Kidney capillary endothelial cell (primary cell): ENCODE results near the gene ARHGEF9.
A peak's percentile ranks its signal among the peaks of the same experiment; 100 is the strongest.
"Not testable (repeated sequence)": the region's sequence is repeated elsewhere in the genome, so short reads cannot be mapped to it uniquely, and the experiment has no call there.

ENCODE experiments used
- DNase-seq: peaks from one replicate; pipeline ENCODE4 v3.0.0-alpha.2; 2018; ENCODE audit warnings: low spot score

Gene ARHGEF9

DNA sequence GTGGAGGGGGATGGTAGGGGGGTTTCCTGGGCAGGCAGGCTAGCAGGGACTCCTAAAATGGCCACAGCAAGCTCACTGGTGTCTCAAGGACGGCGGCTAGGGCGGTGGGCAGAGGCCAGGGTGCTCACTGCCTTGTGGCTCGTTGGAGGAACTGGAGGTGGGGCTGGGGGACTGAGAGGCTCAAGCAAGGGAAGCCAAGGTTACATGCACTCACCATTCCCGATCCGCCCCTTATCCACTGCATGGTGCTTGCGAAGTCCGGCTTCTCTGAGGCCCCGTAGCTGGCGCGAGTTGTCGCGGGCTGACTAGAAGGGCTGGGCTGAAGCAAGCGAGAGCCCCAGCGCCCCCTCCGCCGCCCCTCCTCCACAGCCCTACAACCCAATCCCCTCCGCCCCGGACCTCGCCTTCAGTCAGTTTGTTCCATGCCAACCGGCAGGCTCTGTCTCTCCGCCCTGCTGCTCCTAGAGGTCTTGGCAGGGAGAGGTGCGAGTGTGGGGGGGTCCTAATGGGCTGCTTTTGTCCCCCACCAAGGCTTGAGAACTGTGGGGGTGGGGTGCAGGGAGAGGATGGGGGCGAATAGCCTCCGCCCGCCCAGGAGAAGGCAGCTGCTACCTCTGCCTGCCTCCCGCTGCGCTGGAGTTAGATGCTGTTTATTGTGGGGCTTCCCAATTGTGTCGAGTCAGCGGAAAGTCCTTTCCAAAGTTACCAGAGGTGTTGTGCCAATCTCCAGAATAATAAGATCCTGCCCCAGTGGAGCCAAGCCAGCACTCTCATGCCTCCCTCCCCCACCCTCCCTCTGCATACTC, at the start of gene ARHGEF9:
Gene ARHGEF9 (minus strand): TSS at position 313 of the 806 bp plus-strand sequence. CDS start 69 bp downstream, at position 244.
- no peak for DNase-seq

DNA sequence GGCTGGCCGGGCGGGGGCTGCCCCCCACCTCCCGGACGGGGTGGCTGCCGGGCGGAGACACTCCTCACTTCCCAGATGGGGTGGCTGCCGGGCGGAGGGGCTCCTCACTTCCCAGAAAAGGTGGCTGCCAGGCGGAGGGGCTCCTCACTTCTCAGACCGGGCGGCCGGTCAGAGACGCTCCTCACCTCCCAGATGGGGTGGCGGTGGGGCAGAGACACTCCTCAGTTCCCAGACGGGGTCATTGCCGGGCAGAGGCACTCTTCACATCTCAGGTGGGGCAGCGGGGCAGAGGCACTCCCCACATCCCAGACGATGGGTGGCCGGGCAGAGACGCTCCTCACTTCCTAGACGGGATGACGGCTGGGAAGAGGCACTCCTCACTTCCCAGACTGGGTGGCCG, 40.4 kb upstream of the ARHGEF9 start:
- not testable (repeated sequence) for DNase-seq

DNA sequence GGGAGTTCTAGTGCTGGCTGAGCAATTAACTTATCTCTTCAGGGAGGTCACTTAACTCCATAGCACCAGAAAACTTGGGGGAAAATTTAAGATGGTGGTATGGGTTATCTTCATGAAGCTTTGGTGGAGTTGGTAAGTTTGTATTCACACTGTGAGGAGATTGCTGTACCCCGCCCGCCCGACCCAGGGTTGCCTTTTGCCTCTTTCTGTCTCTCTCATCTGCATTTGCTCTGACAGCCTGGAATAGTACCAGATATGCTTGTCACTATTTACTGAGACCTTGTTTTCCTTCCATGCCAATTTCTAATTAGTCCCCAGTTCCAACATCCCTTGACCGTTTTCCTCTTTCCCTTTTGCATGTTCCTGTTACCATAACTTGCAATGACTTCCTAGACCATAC, 33.1 kb upstream of the ARHGEF9 start:
- no peak for DNase-seq

DNA sequence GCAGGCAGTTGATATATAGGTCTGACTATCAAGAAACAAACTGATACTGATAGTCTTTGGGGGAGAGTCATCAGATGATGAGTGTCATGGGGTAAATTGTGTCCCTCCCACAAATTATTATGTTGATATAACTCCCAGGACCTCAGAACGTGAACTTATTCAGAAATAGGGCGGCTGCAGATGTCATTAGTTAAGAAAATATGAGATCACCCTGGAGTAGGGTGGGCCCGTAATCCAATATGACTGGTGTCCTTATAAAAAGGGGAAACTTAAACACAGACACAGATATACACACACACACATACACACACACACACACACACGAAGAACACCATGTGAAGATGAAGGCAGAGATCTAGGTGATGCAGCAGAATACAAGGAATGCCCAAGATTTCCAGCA, 32.7 kb upstream of the ARHGEF9 start:
- DNase-seq, result no peak

DNA sequence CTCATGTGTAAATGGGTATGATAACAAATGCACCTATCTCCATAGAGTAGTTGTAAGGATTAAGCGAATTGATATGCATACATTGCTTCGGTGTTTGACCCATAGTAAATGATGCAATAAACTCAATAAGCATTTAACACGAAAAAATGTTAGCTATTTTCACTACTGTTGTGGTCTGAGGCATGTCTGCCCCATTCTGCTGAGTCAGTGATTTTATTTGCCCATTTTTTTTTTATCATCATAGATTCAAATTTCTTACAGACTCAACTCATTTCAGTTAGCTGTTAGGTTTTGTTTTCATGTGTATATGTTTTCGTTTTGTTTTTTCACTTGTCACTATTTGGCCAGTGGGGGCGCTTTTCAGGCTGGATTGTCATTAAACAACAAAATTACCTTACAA, 27.8 kb upstream of the ARHGEF9 start:
- DNase-seq, result no peak

DNA sequence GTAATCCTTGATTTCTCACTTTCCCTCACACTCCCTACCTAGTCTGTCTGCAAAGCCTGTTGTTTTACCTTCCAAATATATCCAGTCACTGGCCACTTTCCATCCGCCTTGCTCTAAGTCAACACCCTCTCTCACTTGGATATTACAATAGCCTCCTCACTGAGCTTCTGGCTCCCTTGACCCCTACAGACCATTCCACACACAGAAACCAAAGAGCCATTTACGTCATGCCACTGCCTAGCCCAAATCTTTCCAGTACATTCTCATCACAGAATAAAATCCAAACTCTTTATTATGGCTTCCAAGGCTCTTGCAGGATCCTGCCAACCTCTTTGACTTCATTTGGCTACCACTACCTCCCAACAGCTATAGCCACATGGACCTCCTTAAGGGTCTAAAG, 25.7 kb upstream of the ARHGEF9 start:
- DNase-seq, result no peak

DNA sequence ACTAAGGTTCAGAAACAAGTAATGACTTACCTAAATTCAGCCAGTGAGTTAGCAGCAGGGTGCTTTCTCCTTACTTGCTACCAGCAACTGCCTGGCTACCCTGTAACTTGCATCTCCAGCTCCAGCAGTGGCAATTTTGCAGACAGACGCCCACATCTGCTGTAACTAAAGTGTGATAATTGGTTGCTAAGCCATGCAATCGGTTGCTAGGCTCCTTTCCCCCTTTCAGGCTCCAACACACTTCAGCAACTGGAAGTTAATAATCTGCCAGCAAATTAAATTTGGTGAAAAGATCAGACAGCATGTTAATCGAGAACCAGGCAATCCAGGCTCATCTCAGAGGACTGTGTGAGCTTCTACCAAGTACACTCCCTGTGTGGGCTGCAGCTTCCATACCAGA, 24.2 kb upstream of the ARHGEF9 start:
- no peak for DNase-seq

DNA sequence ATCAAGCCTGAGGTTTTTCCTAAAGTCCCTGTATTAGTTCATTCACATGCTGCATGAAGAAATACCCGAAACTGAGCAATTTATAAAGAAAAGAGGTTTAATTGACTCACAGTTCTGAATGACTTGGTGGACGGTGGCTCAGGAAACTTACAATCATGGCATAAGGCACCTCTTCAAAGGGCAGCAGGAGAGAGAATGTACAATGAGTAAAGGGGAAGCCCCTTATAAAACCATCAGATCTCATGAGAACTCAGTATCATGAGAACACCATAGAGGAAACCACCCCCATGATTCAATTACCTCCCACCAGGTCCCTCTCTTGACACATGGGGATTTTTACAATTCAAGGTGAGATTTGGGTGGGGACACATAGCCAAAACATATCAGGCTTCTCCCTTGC, 10.4 kb upstream of the ARHGEF9 start:
- DNase-seq, result not testable (repeated sequence)

DNA sequence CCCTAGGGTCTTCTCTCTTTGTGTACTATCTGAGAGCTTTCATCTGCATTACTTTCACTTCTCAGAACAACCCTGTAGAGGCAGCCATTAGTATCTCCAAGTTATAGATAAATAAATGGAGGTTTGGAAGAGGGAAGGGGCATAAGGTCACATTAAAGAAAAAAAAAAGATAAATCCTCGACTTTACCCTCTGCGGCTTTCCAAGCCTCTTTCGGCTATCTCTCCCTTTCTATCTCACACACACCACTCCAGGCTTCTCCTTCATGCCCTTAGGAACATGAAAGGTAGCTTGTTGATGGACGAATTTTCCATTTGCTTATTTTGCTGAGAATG, 660 bp upstream of the ARHGEF9 start:
- no peak for DNase-seq

DNA sequence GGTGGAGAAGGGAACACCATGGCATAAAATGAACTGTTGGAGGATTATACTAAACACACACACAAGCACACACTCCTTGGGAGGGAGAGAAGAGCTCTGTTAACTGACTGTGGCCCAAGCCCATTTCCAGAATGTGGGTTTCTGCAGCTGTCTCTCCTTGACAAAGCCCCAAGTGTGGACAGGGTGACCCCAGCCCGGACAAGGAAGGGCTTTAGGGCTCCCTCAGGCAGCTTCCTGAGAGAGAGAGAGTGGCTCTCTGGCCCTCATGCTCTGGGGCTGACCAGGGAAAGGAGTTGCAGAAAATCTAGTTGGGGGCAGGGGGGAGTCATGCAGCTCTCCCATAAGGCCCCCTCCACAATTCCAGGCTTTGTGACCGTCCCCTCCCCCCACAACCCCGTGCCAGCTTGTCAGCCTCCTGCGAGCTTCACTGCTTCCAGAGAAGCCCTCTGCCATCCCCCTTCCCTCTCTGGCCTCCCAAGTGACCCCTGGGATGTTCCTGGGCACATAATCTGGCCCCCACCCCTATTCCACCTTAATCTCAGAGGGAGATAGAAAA, 590 bp downstream of the ARHGEF9 start:
- DNase-seq, result no peak

DNA sequence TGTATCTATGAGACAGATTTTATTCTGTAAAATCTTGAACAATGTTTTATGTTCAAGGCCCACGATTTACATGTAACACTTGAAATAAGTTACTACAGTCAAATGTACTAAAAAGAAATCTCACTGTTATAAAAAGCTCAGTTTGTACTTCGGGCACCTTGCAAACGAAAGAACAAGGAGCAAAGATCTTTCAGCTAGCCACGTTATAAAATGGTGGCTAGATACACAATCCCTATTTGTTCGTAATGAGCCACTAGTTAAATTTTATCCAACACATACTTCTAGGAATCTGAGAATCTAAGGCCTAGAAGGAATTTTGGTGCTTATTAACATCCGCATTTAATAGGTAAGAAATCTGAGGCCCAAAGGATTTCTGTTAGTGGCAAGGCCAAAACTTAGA, 2.5 kb downstream of the ARHGEF9 start:
- no peak for DNase-seq

DNA sequence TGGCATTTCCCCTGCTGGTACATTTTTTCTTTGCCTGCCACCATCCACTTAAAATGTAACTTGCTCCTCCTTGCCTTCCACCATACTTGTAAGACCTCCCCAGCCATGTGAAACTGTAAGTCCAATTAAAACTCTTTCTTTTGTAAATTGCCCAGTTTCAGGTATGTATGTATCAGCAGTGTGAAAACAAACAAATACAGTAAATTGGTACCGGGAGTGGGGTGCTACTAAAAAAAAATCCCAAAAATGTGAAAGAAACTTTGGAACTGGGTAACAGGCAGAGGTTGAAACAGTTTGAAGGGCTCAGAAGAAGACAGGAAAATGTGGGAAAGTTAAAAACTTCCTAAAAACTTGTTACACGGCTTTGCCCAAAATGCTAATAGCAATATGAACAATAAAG, 16.3 kb downstream of the ARHGEF9 start:
- DNase-seq, result no peak

DNA sequence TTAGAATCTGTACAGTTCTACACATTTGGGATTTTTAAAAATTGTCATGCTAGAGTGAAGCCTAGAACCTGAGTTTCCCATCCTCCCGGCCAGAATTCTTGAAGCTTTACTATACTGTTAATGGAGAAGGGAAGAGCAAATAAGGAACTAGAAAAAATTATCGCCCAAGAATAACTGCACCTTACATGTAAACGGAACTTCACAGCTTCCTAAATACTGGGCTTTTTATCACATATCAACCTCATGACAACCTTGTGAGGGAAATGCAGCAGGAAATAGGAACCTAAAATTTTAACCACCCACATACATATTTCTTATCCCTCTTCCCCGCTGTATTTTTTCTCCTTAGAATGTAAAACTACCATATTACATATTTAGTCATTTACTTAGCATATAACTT, 19.3 kb downstream of the ARHGEF9 start:
- DNase-seq, result no peak

DNA sequence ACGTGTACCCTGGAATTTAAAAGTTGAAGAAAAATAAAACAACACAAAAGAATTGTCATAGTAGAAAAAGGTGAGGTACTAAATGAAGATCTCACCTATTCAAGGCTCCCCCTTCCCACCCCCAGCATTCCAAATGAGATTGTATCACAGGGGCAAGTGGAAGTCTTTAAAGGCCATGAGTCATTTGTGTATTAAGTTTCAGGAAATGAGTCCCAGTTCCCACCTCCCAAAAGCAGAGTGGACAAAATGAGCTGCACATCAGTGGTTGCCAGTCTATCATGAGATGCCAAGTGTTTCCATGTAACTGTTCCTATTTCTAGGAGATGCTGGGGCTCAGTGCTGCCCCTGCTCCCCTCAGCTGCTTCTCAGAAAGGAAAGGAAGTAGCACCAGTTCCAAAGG, 20.1 kb downstream of the ARHGEF9 start:
- DNase-seq, result no peak

DNA sequence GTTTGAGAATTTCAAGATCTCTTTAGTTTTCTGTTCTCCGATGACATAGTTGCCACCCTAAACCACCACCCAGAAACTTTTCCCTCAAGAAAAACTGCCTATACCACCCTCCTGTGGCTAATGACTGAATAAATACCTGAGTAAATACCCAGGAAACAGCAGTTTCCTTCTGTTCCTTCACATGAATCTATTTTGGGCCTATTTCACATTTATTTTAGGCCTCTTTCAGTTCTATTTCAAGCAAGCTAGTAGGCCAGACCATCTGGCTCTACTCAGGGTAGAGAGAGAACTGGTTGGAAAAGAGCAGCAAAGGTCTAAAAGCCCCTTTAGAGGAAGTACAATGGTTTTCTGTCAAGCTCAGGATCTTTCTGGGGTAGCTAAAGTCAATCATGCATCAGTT, 23.4 kb downstream of the ARHGEF9 start:
- DNase-seq, result no peak

DNA sequence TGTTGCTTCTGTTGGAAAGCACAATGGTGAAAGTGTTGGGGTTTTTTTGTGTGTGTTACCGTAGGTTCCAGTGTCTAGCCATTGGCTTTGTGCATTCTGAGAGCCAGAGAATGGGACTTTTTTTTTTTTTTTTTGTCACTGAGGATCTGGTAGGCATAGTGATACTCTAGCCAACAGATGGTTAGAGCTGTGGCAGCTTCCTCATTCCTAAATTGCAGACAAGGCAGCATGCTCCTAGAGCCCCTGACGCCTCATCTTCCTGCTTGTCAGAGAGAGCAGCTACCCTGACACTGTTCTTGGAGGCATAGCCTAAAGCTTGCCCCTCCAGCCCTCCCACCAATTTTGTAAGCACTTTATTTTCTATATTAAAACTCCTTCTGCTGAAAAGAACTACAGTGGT, 27.0 kb downstream of the ARHGEF9 start:
- DNase-seq, result no peak

DNA sequence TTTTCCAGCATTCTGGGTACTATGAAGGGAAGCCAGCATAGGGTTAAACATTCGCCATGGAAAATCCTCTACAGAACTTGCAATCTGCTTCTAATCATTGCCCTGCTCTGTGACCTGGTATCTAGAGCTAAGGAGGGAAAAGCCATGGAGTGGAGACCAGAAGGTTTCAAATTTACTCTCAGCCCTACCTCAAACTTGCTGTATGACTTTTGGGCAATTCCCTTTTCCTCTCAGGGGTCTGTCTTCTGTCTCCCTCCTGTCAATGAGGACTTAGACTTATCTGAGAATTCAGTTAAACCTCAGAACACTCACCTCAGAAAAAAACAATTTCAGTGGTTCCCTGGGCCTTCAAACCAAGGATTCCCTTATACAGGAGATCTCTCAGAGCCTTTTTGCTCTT, 29.1 kb downstream of the ARHGEF9 start:
- no peak for DNase-seq

DNA sequence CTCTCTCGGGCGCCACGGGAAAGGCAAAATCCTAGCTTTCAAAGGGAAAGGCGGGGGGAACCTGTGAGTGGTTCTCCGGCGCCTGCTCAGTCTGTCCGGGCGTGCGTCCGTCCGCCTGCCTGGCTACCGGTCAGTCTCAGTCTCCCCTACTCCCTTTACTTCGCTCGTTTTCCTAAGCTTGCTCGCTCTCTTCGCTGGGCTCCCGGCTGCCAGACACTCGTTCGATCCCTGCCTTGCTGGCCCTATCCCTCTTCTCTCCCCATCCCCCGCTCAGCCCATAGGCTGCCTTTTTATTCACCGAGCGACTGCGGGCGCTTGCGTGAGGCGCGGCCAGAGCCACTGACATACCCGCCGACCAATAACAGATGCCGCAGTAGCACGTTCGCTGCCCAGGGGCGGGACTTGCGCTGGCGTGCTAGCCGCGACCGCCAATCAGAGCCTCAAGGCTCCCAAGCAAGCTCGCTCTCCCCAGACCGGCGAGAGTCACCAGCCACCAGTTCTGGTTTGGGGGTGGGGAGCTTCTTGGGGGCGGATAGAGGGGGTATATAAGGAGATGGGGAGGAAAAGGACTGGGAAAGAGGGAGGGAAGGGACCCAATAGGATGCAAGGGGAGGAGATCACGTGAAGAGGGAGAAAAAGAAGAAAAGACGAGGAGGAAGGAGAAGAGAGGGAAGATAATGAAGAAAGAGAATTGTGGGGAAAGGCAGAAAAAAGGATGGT, 30.0 kb downstream of the ARHGEF9 start:
- DNase-seq, result peak; percentile 75

DNA sequence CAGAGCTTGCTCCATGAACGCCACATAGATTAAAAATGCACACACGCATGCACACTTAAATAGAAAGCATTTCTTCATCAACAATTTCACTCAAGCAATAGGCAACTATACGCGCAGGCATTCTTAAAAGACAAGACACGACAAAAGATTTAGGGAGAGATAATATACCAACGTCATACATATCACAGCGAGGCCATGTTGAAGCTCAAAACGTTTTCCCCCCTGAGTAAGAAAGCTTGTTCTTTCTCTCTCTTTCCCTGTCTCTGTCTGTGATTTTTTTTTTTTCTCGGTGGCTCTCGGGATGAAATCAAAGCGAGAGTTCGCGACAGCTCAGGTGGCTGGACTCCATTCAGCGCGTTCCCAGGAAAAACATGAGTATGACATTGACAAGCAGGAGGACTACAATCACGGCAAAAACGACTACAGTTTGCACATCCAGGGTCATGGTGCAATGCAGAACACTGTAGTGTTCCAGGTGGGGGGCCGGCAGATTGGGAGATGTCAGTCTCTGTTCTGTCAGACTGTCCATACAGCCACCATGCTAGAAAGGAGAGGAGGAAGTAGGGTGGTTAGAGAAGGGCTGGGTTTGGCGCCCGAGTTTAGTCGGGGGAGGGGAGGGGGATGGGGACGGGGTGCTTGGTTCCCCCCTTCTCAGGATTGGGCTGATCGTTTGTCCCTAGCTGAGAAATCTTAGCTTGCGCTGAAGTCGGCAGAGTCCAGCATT, 30.7 kb downstream of the ARHGEF9 start:
- no peak for DNase-seq

DNA sequence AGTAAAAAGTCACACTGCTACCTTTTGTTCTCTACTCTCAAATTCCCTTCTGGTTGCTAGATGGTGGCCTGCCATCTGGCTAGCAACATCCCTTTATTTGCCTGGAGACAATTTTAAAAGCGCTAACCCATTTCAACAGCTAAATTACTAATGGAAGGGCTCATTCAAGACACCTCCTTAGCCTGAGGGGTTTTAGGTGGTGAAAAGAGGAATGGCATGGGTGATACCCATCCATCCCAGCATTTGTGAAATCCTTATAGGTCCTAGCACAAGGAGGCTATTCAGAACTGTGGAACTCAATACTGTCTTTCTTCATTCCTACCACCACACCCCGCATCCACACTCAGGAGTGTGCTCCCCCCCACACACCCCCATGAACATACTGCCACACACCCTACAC, 33.5 kb downstream of the ARHGEF9 start:
- no peak for DNase-seq

DNA sequence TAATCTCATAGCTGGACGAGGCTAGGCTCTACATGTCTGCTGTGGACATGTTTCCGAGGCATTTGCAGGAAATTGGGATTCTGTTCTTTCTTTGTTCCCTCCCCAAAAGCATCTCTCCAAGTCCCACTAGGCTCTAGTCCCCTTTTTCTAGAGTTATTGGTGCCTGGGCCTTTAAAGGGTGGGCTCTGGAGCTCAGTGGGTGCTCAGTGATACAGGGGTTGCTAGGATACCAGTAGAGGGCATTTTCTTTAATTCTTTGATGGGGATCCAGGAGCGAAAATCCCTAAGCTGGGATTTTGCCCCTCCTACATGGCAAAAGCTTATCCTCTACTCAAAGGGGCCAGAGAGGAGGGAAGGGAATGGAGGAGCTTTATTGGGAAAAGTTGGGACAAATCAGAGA, 34.2 kb downstream of the ARHGEF9 start:
- no peak for DNase-seq

DNA sequence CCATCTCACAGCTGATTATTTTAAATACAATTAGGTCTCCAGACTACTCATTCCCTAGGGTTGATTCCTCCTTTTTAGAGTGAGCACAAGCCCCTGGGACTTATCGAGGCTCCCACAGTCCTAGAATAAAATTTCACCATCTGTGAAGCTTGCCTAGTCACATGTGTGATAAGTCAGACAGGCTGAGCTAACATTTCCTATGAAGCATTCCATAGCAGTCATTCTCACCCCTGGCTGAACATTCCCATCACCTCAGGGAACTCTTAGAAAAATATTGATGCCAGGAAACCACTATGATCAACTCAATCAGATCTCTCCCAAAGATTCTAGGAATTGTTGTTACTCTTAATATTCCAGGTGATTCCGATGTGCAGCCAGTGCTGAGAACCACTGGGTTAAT, 37.7 kb downstream of the ARHGEF9 start:
- no peak for DNase-seq

DNA sequence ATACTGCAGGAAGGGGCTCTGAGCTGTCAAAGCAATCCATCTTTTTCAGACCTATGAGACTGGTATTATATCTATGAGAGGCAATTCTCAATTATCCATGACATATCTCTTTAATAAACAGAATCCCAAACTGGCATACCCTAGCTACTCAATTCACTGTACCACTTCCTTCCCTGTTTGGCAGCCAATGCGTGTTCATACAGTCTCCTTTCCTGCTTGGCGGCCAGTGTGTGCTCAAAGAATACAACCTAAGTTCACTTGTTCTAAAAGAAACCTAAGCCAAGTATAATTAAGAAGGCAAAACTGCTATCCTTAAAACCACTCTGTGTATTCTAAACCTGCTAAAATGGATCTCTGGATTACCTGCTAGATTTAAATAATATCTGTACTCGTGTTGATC, 38.3 kb downstream of the ARHGEF9 start:
- no peak for DNase-seq
